Left cardiac atrium (tissue), 4 donors: ENCODE measurements around the gene ADD2. TPM values are rescaled to one million over a fixed set of nuclear protein-coding genes. Genes with fewer than 3 reads are reported as not detected.
A peak's percentile ranks its signal among the peaks of the same experiment; 100 is the strongest.

Source experiments
- ATAC-seq, 2 donors: fragments of 200-7000 bp; cut with Tn5 transposase; one replicate each; pipeline ENCODE4 v1.9.1; 2020; ENCODE audit warnings: mild to moderate bottlenecking in 2 of 2, moderate library complexity in 2 of 2
- DNase-seq: peaks from one replicate; pipeline ENCODE4 v3.0.0-alpha.2; 2020
- intact Hi-C, 2 donors: fragments of 100-400 bp; cut with DNase I; formaldehyde crosslinking; loops; one replicate each; pipeline versions ENCODE4 v1.14.1 to v1.15.1; 2022 to 2023
- total RNA-seq, 2 donors: library from RNA; stranded (reverse); fragmentation: NEBNext Ultra II Directional; extraction: Animal tissue kit (Norgen Biotek cat#: 25700); gene quantifications; one replicate each; pipeline ENCODE4 v1.2.1, GENCODE V29; 2021
- donor health status: DM: no; HTN: yes; CAD: no.
- donor health status: DM: no; HTN: yes; CAD: no; lungs with severe emphysema.
- donor health status: DM: yes; HTN: yes; CAD: no.
- donor health status: Dilated cardiomyopathy.

Gene ADD2
- total RNA-seq, 2 donors from 2014 or later: 2.2 to 2.8 TPM

- intact Hi-C loops: loop anchor here in 1 of 2 donors (10.0 kb wide), 1 partner anchor 85 kb away; no protein-coding TSS in a partner anchor
- ATAC-seq (peak; percentile 44 to 50), DNase-seq (peak; percentile 25)
These were observed 22.3 kb upstream of the ADD2 start, which contains the start of gene FIGLA for GRCh38 chr2:70790136-70790828. Gene FIGLA (minus strand): TSS chr2:70790643. CDS start chr2:70790638, 5 bp downstream.

- intact Hi-C loops: loop anchor here (5.0 to 10.0 kb wide), 2 partner anchors 85 to 158 kb away; no protein-coding TSS in a partner anchor
- ATAC-seq: peak; percentile 71 to 85
- DNase-seq: peak; percentile 73
These were observed 21.5 kb upstream of the ADD2 start for GRCh38 chr2:70789304-70790135.

GRCh38 chr2:70785137-70785911, 17.3 kb upstream of the ADD2 start:
- ATAC-seq: no peak
- peak; percentile 21 for DNase-seq

GRCh38 chr2:70784320-70784719, 16.3 kb upstream of the ADD2 start:
- ATAC-seq: no peak
- no peak for DNase-seq
- intact Hi-C loops: loop anchor here (5.0 kb wide), 1 partner anchor 127 kb away; no protein-coding TSS in a partner anchor

More at GRCh38 chr2:70785137-70785911, 17.3 kb upstream of the ADD2 start:
- intact Hi-C loops: loop anchor here in 1 of 2 donors (5.0 kb wide), 1 partner anchor 162 kb away; no protein-coding TSS in a partner anchor

GRCh38 chr2:70779911-70780545, 12.0 kb upstream of the ADD2 start:
- intact Hi-C loops: loop anchor here (5.0 kb wide), 1 partner anchor 123 kb away; no protein-coding TSS in a partner anchor
- ATAC-seq: no peak

GRCh38 chr2:70779491-70779890, 11.5 kb upstream of the ADD2 start:
- DNase-seq (no peak), ATAC-seq (no peak)
- intact Hi-C loops: no loop called here

More at GRCh38 chr2:70779911-70780545, 12.0 kb upstream of the ADD2 start:
- no peak for DNase-seq

- no peak for ATAC-seq
- DNase-seq: no peak
- intact Hi-C loops: no loop called here
These were observed 10.7 kb upstream of the ADD2 start for GRCh38 chr2:70778676-70779075.

- intact Hi-C loops: no loop called here
- ATAC-seq: no peak
These were observed 9.4 kb upstream of the ADD2 start for GRCh38 chr2:70777450-70777849.

GRCh38 chr2:70776266-70776665, 8.3 kb upstream of the ADD2 start:
- intact Hi-C loops: no loop called here
- ATAC-seq (no peak), DNase-seq (no peak)

More at GRCh38 chr2:70777450-70777849, 9.4 kb upstream of the ADD2 start:
- DNase-seq: no peak

GRCh38 chr2:70775141-70775540, 7.1 kb upstream of the ADD2 start:
- intact Hi-C loops: no loop called here
- ATAC-seq (no peak), DNase-seq (no peak)

- DNase-seq: no peak
- ATAC-seq: no peak
- intact Hi-C loops: no loop called here
These were observed 4.6 kb upstream of the ADD2 start for GRCh38 chr2:70772486-70773155.

- ATAC-seq: no peak
- intact Hi-C loops: no loop called here
- no peak for DNase-seq
These were observed 3.4 kb upstream of the ADD2 start for GRCh38 chr2:70771446-70771845.

GRCh38 chr2:70769450-70769849, 1.4 kb upstream of the ADD2 start:
- intact Hi-C loops: no loop called here
- no peak for ATAC-seq
- DNase-seq: no peak

GRCh38 chr2:70768590-70769085, 638 bp upstream of the ADD2 start:
- intact Hi-C loops: no loop called here
- DNase-seq: no peak
- no peak for ATAC-seq

- ATAC-seq: peak; percentile 27 to 49
- intact Hi-C loops: no loop called here
- no peak for DNase-seq
These were observed 811 bp downstream of the ADD2 start for GRCh38 chr2:70767079-70767698.

- DNase-seq (no peak), ATAC-seq (no peak)
- intact Hi-C loops: no loop called here
These were observed 1.5 kb downstream of the ADD2 start for GRCh38 chr2:70766357-70767078.

GRCh38 chr2:70765507-70765906, 2.5 kb downstream of the ADD2 start:
- no peak for ATAC-seq
- DNase-seq: no peak
- intact Hi-C loops: no loop called here
